Ecto neural progenitor cell (in vitro differentiated cells): Measurements from ENCODE around the gene ST3GAL4.

ENCODE experiments used
- DNase-seq: peaks from one replicate; pipeline ENCODE4 v3.0.0-alpha.2; 2018; ENCODE audit warnings: low spot score

The ST3GAL4 gene

GRCh38 chr11:126452241-126453101 lies 97.0 kb downstream of the ST3GAL4 start:
- DNase-seq: no peak

GRCh38 chr11:126456089-126456488 lies 100.6 kb downstream of the ST3GAL4 start:
- no peak for DNase-seq

- DNase-seq: no peak
Observed at GRCh38 chr11:126456783-126457542, 101.5 kb downstream of the ST3GAL4 start.

GRCh38 chr11:126457817-126458216 lies 102.3 kb downstream of the ST3GAL4 start:
- no peak for DNase-seq

- DNase-seq: no peak
Observed at GRCh38 chr11:126459691-126460281, 104.3 kb downstream of the ST3GAL4 start.

GRCh38 chr11:126460417-126461095 lies 105.1 kb downstream of the ST3GAL4 start:
- no peak for DNase-seq

- DNase-seq: no peak
Observed at GRCh38 chr11:126461096-126461440, 105.6 kb downstream of the ST3GAL4 start.

- no peak for DNase-seq
Observed at GRCh38 chr11:126461996-126462395, 106.5 kb downstream of the ST3GAL4 start.

- no peak for DNase-seq
Observed at GRCh38 chr11:126462422-126462821, 106.9 kb downstream of the ST3GAL4 start.
